NCI-H460 (cell line): ENCODE measurements around the gene MRPL4. TPM values are rescaled to one million over a fixed set of nuclear protein-coding genes. Genes with fewer than 3 reads are reported as not detected.

Experiments used
- DNase-seq: peaks from one replicate; pipeline ENCODE4 v3.0.0-alpha.2; 2016; ENCODE audit warnings: low read depth; ENCODE audit errors: extremely low read depth
- total RNA-seq: library from RNA; depleted of rRNA; stranded (reverse); fragments of >200 nt; shearing (Covaris generic); gene quantifications from 2 replicates; pipeline ENCODE4 v1.2.3, GENCODE V29; 2014

Gene MRPL4
- total RNA-seq, 1 experiment from 2014 or later: 73.9 TPM

DNA sequence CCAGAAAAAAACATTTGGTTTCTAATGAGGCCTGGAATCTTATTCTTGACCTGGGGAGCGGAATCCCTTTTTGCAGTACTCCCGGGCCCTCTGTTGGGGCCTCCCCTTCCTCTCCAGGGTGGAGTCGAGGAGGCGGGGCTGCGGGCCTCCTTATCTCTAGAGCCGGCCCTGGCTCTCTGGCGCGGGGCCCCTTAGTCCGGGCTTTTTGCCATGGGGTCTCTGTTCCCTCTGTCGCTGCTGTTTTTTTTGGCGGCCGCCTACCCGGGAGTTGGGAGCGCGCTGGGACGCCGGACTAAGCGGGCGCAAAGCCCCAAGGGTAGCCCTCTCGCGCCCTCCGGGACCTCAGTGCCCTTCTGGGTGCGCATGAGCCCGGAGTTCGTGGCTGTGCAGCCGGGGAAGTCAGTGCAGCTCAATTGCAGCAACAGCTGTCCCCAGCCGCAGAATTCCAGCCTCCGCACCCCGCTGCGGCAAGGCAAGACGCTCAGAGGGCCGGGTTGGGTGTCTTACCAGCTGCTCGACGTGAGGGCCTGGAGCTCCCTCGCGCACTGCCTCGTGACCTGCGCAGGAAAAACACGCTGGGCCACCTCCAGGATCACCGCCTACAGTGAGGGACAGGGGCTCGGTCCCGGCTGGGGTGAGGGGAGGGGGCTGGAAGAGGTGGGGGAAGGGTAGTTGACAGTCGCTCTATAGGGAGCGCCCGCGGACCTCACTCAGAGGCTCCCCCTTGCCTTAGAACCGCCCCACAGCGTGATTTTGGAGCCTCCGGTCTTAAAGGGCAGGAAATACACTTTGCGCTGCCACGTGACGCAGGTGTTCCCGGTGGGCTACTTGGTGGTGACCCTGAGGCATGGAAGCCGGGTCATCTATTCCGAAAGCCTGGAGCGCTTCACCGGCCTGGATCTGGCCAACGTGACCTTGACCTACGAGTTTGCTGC lies 35.1 kb downstream of the MRPL4 start, which contains the start of gene ICAM4:
Gene ICAM4, plus strand, starts transcription at position 153 of the 935 bp plus-strand sequence. Its CDS starts 58 bp downstream, at position 211.
- no peak for DNase-seq

DNA sequence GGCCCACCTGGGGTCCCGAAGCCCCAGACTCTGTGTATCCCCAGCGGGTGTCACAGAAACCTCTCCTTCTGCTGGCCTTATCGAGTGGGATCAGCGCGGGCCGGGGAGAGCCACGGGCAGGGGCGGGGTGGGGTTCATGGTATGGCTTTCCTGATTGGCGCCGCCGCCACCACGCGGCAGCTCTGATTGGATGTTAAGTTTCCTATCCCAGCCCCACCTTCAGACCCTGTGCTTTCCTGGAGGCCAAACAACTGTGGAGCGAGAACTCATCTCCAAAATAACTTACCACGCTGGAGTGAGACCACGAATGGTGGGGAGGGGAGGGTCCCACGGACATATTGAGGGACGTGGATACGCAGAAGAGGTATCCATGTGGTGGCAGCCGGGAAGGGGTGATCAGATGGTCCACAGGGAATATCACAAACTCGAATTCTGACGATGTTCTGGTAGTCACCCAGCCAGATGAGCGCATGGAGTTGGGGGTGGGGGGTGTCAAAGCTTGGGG lies 36.7 kb downstream of the MRPL4 start:
- peak; percentile 58 for DNase-seq

DNA sequence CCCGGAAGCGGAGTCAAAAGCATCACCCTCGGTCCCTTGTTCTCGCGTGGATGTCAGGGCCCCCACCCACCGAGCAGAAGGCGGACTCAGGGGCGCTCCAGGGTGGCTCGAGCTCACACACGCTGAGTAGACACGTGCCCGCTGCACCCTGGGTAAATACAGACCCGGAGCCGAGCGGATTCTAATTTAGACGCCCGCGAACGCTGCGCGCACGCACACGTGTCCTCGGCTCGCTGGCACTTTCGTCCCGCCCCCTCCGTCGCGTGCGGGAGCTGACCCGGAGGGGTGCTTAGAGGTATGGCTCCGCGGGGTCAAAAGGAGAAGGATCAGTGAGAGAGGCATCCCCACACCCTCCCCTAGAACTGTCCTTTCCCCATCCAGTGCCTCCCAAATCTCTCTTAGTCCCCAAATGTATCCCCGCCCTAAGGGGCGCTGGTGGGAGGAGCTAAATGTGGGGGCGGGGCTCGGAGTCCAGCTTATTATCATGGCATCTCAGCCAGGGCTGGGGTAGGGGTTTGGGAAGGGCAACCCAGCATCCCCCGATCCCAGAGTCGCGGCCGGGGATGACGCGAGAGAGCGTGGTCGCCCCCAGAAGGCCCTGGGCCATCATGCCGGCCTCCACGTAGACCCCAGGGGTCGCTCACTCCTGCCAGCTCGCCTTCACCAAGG lies 37.3 kb downstream of the MRPL4 start:
- DNase-seq: peak; percentile 24

DNA sequence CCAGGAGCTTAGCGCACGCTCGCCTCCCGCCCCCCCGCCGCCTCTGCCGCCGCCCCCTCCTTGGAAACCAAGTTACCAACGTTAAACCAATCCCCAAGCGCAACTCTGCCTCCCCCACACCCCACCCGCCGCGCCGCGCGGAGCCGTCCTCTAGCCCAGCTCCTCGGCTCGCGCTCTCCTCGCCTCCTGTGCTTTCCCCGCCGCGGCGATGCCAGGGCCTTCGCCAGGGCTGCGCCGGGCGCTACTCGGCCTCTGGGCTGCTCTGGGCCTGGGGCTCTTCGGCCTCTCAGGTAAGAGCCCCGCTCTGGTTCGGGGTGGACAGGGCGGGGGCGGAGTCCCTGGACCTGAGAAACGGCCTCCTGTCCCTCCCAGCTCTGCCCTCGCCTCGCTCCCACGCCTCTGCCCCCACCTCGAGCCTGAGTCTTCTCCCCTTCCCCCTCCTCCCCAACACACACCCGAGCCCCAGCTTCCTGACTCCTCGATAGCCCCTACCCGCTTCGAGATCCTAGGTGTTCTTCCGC lies 37.9 kb downstream of the MRPL4 start, which contains the start of gene ICAM5:
Gene ICAM5, plus strand, starts transcription at position 117 of the 521 bp plus-strand sequence. Its CDS starts 92 bp downstream, at position 209.
- no peak for DNase-seq

DNA sequence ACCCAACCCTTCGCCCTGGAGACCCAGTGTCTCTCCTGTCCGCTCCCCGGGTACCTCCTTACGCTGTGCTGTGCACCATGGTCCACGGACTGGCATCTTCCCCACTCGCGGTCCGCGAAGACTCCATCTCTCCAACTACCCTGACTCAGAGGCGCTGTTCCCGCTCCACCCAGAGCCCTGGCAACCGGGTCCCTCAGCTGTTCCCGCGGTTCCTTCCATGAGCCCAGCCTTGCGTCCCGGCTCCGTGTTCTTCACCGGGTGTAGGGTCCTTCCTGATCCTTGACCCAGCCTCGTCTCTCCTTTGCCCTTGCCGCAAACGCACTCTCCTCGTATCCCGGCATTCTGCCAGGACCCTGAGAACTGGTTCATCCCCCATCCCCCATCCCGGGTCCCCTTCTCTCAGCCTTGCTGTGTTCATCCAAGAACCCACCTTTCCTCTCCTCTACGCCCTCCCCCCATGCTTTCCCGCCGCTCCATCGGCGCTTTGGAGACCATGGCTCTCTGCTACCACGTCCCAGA lies 38.4 kb downstream of the MRPL4 start:
- no peak for DNase-seq

DNA sequence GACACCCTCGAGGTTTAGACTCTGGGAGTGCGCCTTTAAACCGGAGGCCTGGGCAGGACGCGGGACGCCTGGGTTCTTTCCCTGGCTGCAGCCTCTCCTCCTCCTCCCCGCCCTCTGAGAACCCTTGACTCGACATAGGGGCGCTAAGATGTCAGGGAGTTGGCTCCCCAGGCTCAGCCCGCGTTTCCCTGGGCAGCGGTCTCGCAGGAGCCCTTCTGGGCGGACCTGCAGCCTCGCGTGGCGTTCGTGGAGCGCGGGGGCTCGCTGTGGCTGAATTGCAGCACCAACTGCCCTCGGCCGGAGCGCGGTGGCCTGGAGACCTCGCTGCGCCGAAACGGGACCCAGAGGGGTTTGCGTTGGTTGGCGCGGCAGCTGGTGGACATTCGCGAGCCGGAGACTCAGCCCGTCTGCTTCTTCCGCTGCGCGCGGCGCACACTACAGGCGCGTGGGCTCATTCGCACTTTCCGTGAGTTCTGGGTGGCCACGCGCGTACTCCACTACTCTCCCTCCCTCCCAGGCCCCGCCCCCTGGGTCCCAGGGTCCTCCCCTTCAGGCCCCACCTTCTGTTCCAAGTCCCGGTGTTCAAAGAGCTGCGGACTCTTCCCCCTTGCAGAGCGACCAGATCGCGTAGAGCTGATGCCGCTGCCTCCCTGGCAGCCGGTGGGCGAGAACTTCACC lies 39.0 kb downstream of the MRPL4 start:
- DNase-seq: no peak

DNA sequence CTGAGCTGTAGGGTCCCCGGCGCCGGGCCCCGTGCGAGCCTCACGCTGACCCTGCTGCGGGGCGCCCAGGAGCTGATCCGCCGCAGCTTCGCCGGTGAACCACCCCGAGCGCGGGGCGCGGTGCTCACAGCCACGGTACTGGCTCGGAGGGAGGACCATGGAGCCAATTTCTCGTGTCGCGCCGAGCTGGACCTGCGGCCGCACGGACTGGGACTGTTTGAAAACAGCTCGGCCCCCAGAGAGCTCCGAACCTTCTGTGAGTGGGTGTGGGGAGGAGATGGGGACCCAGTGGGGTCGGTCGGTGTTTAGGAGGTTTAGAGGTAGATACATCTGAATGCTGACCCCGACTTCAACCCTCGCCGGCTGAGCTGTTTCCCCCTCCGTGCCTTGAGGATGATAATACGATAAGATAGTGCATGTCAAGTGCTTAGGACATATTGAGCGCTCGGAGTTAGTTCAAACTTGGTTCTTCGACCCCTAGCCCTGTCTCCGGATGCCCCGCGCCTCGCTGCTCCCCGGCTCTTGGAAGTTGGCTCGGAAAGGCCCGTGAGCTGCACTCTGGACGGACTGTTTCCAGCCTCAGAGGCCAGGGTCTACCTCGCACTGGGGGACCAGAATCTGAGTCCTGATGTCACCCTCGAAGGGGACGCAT lies 39.7 kb downstream of the MRPL4 start:
- no peak for DNase-seq

DNA sequence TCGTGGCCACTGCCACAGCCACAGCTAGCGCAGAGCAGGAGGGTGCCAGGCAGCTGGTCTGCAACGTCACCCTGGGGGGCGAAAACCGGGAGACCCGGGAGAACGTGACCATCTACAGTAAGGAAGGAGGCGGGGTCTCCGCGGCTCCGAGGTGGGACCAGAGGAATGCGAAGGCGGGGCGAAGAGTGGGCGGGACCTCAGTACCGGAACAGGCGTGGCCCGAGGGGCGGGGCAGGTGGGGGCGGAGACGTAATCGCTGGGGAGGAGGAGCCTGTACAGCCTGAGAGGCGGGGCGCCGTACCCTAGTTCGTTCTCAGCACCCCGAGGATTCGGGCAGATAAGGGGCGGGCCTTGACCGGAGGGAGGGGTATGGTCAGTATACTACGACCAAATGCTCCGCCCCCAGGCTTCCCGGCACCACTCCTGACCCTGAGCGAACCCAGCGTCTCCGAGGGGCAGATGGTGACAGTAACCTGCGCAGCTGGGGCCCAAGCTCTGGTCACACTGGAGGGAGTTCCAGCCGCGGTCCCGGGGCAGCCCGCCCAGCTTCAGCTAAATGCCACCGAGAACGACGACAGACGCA lies 40.3 kb downstream of the MRPL4 start:
- no peak for DNase-seq

DNA sequence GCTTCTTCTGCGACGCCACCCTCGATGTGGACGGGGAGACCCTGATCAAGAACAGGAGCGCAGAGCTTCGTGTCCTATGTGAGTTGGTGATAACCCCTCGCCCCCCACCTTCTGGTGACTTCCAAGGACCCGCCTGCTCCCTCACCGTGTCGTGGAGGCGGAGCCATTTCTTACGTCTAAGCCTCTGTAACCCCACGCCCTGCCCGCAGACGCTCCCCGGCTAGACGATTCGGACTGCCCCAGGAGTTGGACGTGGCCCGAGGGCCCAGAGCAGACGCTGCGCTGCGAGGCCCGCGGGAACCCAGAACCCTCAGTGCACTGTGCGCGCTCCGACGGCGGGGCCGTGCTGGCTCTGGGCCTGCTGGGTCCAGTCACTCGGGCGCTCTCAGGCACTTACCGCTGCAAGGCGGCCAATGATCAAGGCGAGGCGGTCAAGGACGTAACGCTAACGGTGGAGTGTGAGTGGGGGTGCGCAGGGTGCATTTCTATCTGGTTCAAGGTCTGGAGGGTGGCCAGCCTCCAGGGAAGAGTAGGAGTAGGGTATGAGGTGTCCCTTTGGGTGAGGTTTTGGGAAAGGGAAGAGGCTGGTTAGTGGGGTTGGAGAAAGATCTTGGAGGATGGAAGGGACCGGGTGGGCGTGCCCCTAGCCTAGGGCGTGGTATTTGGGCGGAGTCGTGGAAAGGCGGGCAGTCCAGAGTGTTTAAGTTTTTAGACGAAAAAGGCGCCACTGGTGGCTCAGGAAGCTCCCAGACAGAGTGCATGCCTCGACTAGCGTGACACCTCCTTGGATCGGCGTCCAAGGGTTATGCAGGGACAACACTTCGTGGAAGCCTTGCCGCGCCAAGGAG lies 41.0 kb downstream of the MRPL4 start:
- no peak for DNase-seq

DNA sequence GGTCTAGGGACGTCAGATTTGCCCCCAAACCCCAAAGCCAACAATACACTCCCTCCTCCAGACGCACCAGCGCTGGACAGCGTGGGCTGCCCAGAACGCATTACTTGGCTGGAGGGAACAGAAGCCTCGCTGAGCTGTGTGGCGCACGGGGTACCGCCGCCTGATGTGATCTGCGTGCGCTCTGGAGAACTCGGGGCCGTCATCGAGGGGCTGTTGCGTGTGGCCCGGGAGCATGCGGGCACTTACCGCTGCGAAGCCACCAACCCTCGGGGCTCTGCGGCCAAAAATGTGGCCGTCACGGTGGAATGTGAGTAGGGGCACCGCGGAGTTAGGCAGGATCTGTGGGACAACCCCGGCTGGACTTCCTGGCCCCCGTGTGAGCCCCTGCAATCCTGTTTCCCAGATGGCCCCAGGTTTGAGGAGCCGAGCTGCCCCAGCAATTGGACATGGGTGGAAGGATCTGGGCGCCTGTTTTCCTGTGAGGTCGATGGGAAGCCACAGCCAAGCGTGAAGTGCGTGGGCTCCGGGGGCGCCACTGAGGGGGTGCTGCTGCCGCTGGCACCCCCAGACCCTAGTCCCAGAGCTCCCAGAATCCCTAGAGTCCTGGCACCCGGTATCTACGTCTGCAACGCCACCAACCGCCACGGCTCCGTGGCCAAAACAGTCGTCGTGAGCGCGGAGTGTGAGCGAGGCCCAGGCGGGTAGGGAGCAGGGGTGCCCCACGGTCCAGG lies 41.8 kb downstream of the MRPL4 start:
- DNase-seq: no peak

DNA sequence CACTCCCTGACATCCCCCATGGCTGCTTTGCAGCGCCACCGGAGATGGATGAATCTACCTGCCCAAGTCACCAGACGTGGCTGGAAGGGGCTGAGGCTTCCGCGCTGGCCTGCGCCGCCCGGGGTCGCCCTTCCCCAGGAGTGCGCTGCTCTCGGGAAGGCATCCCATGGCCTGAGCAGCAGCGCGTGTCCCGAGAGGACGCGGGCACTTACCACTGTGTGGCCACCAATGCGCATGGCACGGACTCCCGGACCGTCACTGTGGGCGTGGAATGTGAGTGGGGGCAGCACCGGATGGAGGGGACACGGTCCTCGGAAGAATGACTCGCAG lies 42.3 kb downstream of the MRPL4 start:
- DNase-seq: no peak

DNA sequence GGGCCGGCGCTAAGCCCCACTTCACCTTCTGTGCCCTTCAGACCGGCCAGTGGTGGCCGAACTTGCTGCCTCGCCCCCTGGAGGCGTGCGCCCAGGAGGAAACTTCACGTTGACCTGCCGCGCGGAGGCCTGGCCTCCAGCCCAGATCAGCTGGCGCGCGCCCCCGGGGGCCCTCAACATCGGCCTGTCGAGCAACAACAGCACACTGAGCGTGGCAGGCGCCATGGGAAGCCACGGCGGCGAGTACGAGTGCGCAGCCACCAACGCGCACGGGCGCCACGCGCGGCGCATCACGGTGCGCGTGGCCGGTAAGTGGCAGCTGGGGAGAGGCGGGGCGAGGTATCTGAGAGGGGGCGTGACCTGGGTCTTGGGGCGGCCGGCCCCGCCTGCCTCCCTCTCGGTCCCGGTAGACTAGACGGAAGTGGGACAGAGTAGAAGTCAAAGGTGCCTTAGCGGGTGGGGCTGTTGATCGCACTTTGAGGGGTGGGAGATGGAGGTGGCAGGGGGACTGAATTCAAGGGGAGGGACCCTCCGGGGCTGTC lies 43.4 kb downstream of the MRPL4 start:
- DNase-seq: no peak

DNA sequence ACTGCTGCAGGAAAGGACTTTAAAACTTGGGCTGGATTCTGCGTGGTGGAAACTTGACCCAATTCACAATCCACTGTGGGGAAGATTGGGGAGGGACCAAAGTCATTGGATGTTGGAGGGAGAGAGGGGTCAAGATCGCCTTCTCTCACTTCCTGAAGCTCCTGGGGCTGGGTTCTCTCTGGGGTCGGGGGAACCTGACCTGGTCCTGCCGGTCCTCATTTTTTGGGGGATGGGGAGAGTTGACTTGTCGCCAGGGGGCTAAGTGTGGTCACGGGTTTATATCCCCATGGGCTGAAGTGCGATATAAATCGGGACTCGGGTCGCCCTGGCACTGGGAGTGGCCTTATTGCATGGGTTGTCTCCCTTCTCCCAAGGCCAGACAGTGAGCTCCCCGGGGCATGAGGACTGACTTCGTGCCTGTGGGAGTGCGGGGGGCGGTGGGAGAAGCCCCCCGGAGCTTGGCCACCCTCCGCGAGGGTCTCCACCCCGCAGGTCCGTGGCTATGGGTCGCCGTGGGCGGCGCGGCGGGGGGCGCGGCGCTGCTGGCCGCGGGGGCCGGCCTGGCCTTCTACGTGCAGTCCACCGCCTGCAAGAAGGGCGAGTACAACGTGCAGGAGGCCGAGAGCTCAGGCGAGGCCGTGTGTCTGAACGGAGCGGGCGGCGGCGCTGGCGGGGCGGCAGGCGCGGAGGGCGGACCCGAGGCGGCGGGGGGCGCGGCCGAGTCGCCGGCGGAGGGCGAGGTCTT lies 44.0 kb downstream of the MRPL4 start:
- no peak for DNase-seq

DNA sequence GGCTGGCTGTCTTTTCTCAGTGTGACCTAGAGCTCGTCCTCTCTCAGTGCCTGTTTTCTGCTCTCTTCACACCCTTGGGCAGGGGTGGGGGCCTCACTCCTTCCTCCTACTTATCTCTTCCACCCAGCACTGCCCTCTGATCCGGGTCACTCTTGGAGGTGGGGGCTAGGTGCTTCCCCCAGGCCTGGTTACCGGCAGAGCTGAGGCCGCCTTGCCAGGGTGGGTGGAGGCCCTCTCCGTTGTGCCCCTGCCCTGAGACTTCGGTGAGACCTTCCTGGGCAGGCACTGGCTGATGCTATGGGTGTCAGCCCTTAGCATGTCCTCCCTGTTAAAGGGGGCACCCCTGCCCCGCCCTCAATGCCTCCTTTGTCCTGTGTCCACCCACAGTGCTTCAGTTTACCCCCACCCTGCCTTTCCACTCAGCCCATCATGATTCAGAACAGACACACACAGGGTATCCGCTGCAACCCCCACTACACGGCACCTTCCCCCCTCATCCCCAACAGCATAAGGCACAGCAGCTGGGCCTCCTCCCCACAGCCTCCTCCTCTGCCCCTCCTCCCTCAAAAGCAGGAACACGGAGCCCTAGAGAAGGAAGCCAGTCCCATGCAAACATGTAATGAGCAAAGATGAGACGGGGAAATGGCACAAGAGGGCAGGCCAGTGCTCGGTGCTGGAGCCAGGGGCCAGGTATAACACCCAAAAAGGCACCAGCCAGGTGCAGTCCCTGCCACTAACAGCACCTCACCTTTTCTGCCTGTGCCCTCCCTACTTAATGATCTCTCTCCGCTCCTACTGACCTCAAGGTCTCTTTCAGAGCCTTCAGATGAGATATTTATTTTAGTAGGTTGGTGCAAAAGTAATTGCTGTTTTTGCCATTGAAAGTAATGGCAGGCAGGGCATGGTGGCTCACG lies 47.8 kb downstream of the MRPL4 start:
- DNase-seq: no peak

DNA sequence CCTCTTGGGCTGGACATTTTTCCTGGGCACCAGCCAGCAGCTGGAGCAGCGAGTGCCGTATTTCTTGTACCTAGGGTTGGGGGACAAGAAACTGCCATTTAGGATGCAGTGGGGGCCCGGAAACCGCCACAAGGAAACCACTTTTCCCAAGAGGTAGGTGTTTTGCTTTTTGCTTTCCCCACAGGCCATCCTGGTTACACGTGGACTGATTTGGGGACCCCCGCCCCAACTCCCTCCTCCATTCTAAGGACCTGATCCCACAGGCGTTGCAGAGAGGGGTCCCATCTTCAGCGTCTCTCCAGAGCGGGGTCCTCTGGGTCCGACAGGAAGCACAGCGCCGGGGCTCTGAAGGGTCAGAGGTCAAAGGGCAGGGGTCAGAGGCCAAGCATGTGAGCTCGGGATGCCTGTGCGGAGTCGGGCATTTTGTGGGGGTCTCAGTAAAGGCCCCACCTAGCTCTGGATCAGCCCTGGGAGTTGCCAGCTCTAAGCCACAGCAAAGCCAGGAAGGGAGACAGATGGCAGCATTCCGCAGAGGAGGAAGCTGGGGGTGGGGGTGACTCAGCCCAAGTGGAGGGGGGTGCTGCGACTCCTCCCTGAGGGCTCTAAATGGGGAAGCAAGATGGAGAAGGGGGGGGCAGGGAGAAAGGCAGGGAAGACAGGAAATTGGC lies 53.3 kb downstream of the MRPL4 start:
- no peak for DNase-seq

DNA sequence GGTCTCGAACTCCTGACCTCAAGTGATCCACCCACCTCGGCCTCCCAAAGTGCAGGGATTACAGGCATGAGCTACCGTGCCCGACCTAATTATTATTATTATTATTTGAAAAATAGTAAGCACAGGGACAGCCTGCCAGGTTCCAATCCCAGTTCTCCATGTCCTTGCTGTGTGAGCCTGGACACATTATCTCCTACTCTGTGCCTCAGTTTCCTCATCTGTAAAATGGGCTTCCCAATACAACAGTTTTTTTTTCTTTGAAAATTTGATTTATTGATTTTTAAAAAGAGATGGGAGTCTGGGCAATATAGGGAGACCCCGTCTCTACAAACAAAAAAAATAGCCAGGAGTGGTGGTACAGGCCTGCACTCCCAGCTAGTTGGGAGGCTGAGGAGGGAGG lies 54.3 kb downstream of the MRPL4 start:
- DNase-seq: no peak
